GM12891 (cell line): Measurements from ENCODE around the gene GSTCD.
A peak's percentile ranks its signal among the peaks of the same experiment; 100 is the strongest.

Experiments used
- DNase-seq: peaks from one replicate; pipeline ENCODE4 v3.0.0; 2011; ENCODE audit warnings: low spot score; ENCODE audit not compliant: insufficient read length
- FAIRE-seq: peaks from 2 replicates; lab custom pipeline; 2011; peaks lifted over from hg19 to GRCh38; lab: Jason Lieb, UNC
- PAX5 ChIP-seq: IDR thresholded peaks from 2 replicates; pipeline ENCODE4 v1.6.1; 2011; ENCODE audit warnings: low read length, moderate library complexity, mild to moderate bottlenecking; ENCODE audit not compliant: insufficient read depth, severe bottlenecking
- POLR2A ChIP-seq: IDR thresholded peaks from 2 replicates; pipeline ENCODE4 v1.6.1; 2011; ENCODE audit warnings: low read depth, low read length, control low read depth
- POLR2AphosphoS5 ChIP-seq: IDR thresholded peaks from 2 replicates; pipeline ENCODE4 v1.6.1; 2011; ENCODE audit warnings: low read depth, low read length, control low read depth
- POU2F2 ChIP-seq: IDR thresholded peaks from 2 replicates; pipeline ENCODE4 v1.6.1; 2011; ENCODE audit warnings: low read depth, mild to moderate bottlenecking, control low read depth, low read length, moderate library complexity
- SPI1 ChIP-seq: IDR thresholded peaks from 2 replicates; pipeline ENCODE4 v1.6.1; 2011; ENCODE audit warnings: low read depth, low read length, control low read depth
- TAF1 ChIP-seq: IDR thresholded peaks from 2 replicates; pipeline ENCODE4 v1.6.1; 2011; ENCODE audit warnings: low read depth, low read length, control low read depth

The GSTCD gene

GRCh38 chr4:105878668-105879067, 170.1 kb downstream of the GSTCD start:
- TF ChIP-seq POLR2A (no peak), PAX5 (no peak), TAF1 (no peak), POU2F2 (no peak)
- DNase-seq (no peak), FAIRE-seq (no peak)

GRCh38 chr4:105887508-105887907, 178.9 kb downstream of the GSTCD start:
- FAIRE-seq (no peak), DNase-seq (no peak)
- TF ChIP-seq TAF1 (no peak), POLR2A (no peak), PAX5 (no peak), POLR2AphosphoS5 (no peak), SPI1 (no peak), POU2F2 (no peak)

- DNase-seq = peak; percentile 25
- peak; percentile 61 for FAIRE-seq
- TF ChIP-seq POU2F2 (no peak), TAF1 (no peak), POLR2AphosphoS5 (no peak), POLR2A (no peak), SPI1 (no peak), PAX5 (no peak)
Measured at GRCh38 chr4:105894660-105895582, 186.3 kb downstream of the GSTCD start, which contains the start of gene NPNT. Gene NPNT, plus strand, starts transcription at chr4:105895471. Its CDS starts 182 bp downstream, at chr4:105895653.

- TF ChIP-seq POLR2A (no peak), TAF1 (no peak), SPI1 (no peak)
- DNase-seq = peak; percentile 17
- no peak for FAIRE-seq
Measured at GRCh38 chr4:105895583-105896460, 187.2 kb downstream of the GSTCD start.

GRCh38 chr4:105896461-105896942, 187.9 kb downstream of the GSTCD start:
- TF ChIP-seq POLR2AphosphoS5 = no peak
- TF ChIP-seq POU2F2 = no peak
- peak; percentile 43; the same call in 1 of the 2 replicates for TF ChIP-seq SPI1
- no peak for TF ChIP-seq POLR2A
- TF ChIP-seq TAF1 = no peak
- no peak for TF ChIP-seq PAX5
- FAIRE-seq (peak; percentile 33), DNase-seq (peak; percentile 2)
